Erythroblast (primary cell): ENCODE results near the gene DMD.

Experiments used
- GATA1 ChIP-seq: IDR thresholded peaks from 2 replicates; pipeline ENCODE4 v1.6.1; 2011; ENCODE audit warnings: low read depth, mild to moderate bottlenecking, control low read depth, low read length, moderate library complexity
- POLR2A ChIP-seq: IDR thresholded peaks from 2 replicates; pipeline ENCODE4 v1.6.1; 2011; ENCODE audit warnings: mild to moderate bottlenecking, low read length

DNA sequence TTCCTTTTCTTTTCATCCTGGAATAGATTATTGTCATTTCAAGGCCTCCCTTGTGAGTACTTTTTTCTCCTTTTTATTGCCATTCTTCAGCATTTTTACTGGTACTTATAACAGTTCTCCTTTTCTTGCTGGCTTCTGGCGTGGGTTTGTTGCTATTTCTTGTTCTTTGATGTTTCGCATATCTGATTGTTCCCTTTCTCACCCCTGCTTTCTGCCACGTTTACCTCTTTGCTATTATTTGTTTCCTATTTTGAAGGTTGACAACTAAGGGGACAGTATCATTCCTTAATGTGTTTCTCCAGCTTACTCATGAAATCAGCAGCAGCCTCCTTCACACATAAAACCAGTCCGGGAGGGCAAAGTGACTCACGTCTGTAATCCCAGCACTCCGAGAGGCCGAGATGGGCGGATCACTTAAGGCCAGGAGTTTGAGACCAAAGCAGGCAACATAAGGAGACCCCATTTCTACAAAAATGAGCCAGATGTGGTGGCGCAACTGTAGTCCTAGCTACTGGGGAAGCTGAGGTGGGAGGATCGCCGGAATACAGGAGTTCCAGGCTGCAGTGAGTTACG is 72.6 kb downstream of the DMD start:
- TF ChIP-seq POLR2A: no peak
- TF ChIP-seq GATA1: no peak
